ENCODE data around the gene OPA3.
"Not testable (repeated sequence)": the region's sequence is repeated elsewhere in the genome, so short reads cannot be mapped to it uniquely, and the experiment has no call there.

Gene OPA3

GRCh38 chr19:45584332-45585157, at the start of gene OPA3:
Gene OPA3, minus strand, starts transcription at chr19:45584802. Its CDS starts 38 bp downstream, at chr19:45584764.
- peak; percentile 98 for DNase-seq

- no peak for DNase-seq
These were observed 48.0 kb upstream of the OPA3 start for GRCh38 chr19:45632468-45633196.

GRCh38 chr19:45630463-45630862, 45.9 kb upstream of the OPA3 start:
- peak in 1 of 2 experiments; percentile 7 for DNase-seq

- DNase-seq = no peak
These were observed 45.1 kb upstream of the OPA3 start for GRCh38 chr19:45629704-45630103.

- DNase-seq = not testable (repeated sequence)
These were observed 43.6 kb upstream of the OPA3 start for GRCh38 chr19:45628219-45628618.

- DNase-seq = no peak
These were observed 39.4 kb upstream of the OPA3 start for GRCh38 chr19:45623984-45624383.

- no peak for DNase-seq
These were observed 37.4 kb upstream of the OPA3 start for GRCh38 chr19:45621976-45622503.

GRCh38 chr19:45621389-45621788, 36.8 kb upstream of the OPA3 start:
- DNase-seq = no peak

- DNase-seq = no peak
These were observed 32.1 kb upstream of the OPA3 start for GRCh38 chr19:45616704-45617017.

- DNase-seq = no peak
These were observed 31.4 kb upstream of the OPA3 start for GRCh38 chr19:45615795-45616703.

- DNase-seq = not testable (repeated sequence)
These were observed 30.5 kb upstream of the OPA3 start for GRCh38 chr19:45615056-45615455.

- peak; percentile 63 for DNase-seq
These were observed 29.5 kb upstream of the OPA3 start for GRCh38 chr19:45613926-45614725.

GRCh38 chr19:45608948-45609347, 24.3 kb upstream of the OPA3 start:
- DNase-seq = no peak

GRCh38 chr19:45607071-45608029, 22.7 kb upstream of the OPA3 start:
- DNase-seq = no peak

GRCh38 chr19:45601524-45602374, 17.1 kb upstream of the OPA3 start, which contains the start of gene GPR4:
Gene GPR4, minus strand, starts transcription at chr19:45602212. Its CDS starts 10,346 bp downstream, at chr19:45591866.
- no peak for DNase-seq

GRCh38 chr19:45601115-45601514, 16.5 kb upstream of the OPA3 start:
- no peak for DNase-seq

- no peak for DNase-seq
These were observed 15.8 kb upstream of the OPA3 start for GRCh38 chr19:45600340-45600885.

- no peak for DNase-seq
These were observed 14.7 kb upstream of the OPA3 start for GRCh38 chr19:45599286-45599685.

- DNase-seq = peak; percentile 29 to 41
These were observed 13.8 kb upstream of the OPA3 start for GRCh38 chr19:45598267-45599001.
